Measurements from ENCODE around the gene MRPL36.

Gene MRPL36

DNA sequence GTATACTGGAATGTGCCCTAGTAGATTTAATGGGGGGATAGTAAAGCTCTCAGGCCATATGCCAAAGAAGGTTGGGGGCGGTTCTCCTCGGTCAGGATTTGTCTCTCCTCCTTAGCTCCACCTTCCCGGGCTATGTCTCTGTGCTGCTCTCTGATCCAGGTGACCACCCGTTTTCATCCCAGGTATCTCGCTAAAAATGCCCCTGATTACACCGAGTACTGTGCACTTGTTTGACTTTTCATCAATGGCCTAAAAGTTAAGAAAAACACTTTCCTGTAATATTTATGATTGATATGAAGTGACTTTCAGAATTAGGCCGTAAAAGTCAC lies 2.3 kb upstream of the MRPL36 start:
- peak overlapping the region; percentile 74; the same call in 1 of the 2 replicates for H3K27ac ChIP-seq (ENCODE audit: low read length)
- TF ChIP-seq EZH2 (optimal IDR thresholded peaks at IDR 0.05; ENCODE audit: low read depth, low read length), result no peak
- TF ChIP-seq, protein P1, sequence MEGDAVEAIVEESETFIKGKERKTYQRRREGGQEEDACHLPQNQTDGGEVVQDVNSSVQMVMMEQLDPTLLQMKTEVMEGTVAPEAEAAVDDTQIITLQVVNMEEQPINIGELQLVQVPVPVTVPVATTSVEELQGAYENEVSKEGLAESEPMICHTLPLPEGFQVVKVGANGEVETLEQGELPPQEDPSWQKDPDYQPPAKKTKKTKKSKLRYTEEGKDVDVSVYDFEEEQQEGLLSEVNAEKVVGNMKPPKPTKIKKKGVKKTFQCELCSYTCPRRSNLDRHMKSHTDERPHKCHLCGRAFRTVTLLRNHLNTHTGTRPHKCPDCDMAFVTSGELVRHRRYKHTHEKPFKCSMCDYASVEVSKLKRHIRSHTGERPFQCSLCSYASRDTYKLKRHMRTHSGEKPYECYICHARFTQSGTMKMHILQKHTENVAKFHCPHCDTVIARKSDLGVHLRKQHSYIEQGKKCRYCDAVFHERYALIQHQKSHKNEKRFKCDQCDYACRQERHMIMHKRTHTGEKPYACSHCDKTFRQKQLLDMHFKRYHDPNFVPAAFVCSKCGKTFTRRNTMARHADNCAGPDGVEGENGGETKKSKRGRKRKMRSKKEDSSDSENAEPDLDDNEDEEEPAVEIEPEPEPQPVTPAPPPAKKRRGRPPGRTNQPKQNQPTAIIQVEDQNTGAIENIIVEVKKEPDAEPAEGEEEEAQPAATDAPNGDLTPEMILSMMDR (IDR thresholded peaks at IDR 0.05; ENCODE audit: low read length), result no peak
- no peak for TF ChIP-seq EZH2phosphoT487 (IDR thresholded peaks at IDR 0.05; ENCODE audit: low read length)
- H4K20me1 ChIP-seq (ENCODE audit: insufficient read depth, low read length), result no peaks in the 10 kb centered on the region
- H3F3A ChIP-seq (ENCODE audit: insufficient read depth, low read length), result peaks cover 20% of the 10 kb centered on the region
- no peaks in the 10 kb centered on the region for H3K9me3 ChIP-seq (replicated peaks; ENCODE audit: insufficient read depth, low read length)
- no peaks in the 10 kb centered on the region for H3K9me2 ChIP-seq (replicated peaks; ENCODE audit: insufficient read depth, low read length)
- peaks cover 22% of the 10 kb centered on the region for H3K36me3 ChIP-seq (replicated peaks; ENCODE audit: insufficient read depth, low read length)
- peak overlapping the region; percentile 81 for H2AFZ ChIP-seq (ENCODE audit: low read length)
- peak overlapping the region; percentile 95 for H3K9ac ChIP-seq (ENCODE audit: low read length)
- no peaks in the 10 kb centered on the region for H3K27me3 ChIP-seq (replicated peaks; ENCODE audit: insufficient read depth, low read length)
- 0 out of 2 replicates have a peak, but pooled peaks cover 3% of the 10 kb centered on the region for H3K4me1 ChIP-seq (ENCODE audit: low read length)
- DNase-seq, result peak; percentile 35
- peak overlapping the region; percentile 84 for H3K4me2 ChIP-seq (ENCODE audit: low read depth, low read length)
- H3K4me3 ChIP-seq (ENCODE audit: low read length), result peak overlapping the region; percentile 98
- peaks cover 94% of the 10 kb centered on the region for H3K79me2 ChIP-seq (ENCODE audit: low read length)

DNA sequence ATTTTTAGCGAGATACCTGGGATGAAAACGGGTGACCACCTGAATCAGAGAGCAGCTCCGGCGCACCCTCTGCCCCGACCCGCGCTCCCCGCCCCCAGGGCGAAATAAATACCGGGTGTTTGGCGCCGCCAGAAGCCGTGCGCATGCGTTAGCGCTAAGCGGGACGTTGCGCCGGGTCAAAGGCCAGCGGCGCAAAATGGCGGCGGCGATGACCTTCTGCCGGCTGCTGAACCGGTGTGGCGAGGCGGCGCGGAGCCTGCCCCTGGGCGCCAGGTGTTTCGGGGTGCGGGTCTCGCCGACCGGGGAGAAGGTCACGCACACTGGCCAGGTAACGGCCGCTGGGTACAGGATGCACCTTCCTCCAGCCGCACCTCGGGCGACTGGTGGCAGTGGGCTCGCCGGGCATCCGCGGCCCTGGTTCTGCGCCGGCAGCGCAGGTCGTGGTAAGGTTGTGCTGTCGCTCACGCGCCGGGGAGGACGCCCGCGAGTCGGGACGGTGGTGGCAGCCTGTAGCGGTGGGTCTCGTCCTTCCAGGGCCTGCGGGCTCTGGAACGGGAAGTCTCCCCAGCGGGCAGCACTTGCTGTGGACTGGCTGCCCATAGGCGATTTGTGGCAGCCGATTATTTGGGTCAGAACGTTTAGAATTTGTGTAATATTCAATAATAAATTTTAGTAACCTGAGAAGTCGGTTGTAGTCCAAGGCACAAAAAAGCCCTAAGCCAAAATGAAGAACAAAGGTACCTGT lies 1.8 kb upstream of the MRPL36 start, which contains the start of gene NDUFS6:
TSS of gene NDUFS6 (plus strand) at position 186 of the 745 bp plus-strand sequence. CDS start at position 197, 11 bp downstream.
- Histone ChIP-seq H2AFZ (ENCODE audit: low read length) (peak within 1 kb of the TSS; percentile 81), H3K36me3 (replicated peaks; ENCODE audit: insufficient read depth, low read length) (peaks cover 16% of the 10 kb centered on the region), H3F3A (ENCODE audit: insufficient read depth, low read length) (peaks cover 20% of the 10 kb centered on the region), H3K4me1 (ENCODE audit: low read length) (0 out of 2 replicates have a peak, but pooled peaks cover 3% of the 10 kb centered on the region), H3K9me2 (replicated peaks; ENCODE audit: insufficient read depth, low read length) (no peaks in the 10 kb centered on the region), H3K27ac (ENCODE audit: low read length) (peak within 1 kb of the TSS; percentile 74), H3K79me2 (ENCODE audit: low read length) (peaks cover 91% of the 10 kb centered on the region), H3K27me3 (replicated peaks; ENCODE audit: insufficient read depth, low read length) (no peaks in the 10 kb centered on the region), H3K4me2 (ENCODE audit: low read depth, low read length) (peak within 1 kb of the TSS; percentile 84), H4K20me1 (ENCODE audit: insufficient read depth, low read length) (no peaks in the 10 kb centered on the region), H3K9ac (ENCODE audit: low read length) (peak within 1 kb of the TSS; percentile 95), H3K9me3 (replicated peaks; ENCODE audit: insufficient read depth, low read length) (no peaks in the 10 kb centered on the region), H3K4me3 (ENCODE audit: low read length) (peak within 1 kb of the TSS; percentile 98)
- peak; percentile 89 for DNase-seq
- TF ChIP-seq, protein P1 (IDR thresholded peaks at IDR 0.05; ENCODE audit: low read length), result no peak
- TF ChIP-seq EZH2phosphoT487 (IDR thresholded peaks at IDR 0.05; ENCODE audit: low read length), result no peak
- TF ChIP-seq EZH2 (optimal IDR thresholded peaks at IDR 0.05; ENCODE audit: low read depth, low read length), result no peak

DNA sequence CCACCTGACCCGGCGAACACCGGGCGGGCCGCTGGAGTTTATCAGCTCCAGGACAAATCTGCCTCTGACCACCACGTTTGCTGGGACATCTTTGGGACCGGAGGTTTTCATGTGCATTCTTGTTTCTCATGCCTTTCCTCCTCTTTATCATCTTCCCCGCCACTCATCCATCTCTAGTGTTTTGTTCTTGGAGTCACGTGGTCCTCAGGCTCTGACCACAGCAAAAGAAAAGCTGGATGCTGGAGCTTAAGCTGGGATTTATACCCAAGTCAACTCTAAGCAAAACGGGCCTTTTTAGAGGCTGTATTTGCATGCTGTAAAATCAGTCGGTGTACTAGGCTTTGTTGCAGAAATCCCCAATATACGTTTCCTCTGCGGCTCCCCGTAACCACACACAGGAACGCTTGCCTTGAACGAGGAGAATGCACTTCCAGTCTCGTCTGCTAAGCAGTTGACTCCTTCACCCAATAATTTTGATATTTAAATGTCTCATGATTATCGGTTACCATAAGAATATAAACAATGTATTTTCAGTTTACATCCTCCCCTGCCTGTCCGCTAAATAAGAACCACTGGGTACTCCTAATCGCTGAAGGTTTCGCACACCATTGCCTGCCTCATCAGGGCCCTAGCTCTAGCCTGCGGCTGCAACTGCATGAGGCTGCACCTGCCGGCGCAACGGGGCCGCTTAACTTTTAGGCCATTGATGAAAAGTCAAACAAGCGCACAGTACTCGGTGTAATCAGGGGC lies 1.0 kb upstream of the MRPL36 start:
- H3K27ac ChIP-seq (ENCODE audit: low read length), result peak overlapping the region; percentile 74
- H3K4me3 ChIP-seq (ENCODE audit: low read length), result peak overlapping the region; percentile 98

More for the DNA sequence above, 1.0 kb upstream of the MRPL36 start:
- peaks cover 20% of the 10 kb centered on the region for H3F3A ChIP-seq (ENCODE audit: insufficient read depth, low read length)
- no peaks in the 10 kb centered on the region for H3K27me3 ChIP-seq (replicated peaks; ENCODE audit: insufficient read depth, low read length)
- no peaks in the 10 kb centered on the region for H3K9me2 ChIP-seq (replicated peaks; ENCODE audit: insufficient read depth, low read length)
- no peaks in the 10 kb centered on the region for H4K20me1 ChIP-seq (ENCODE audit: insufficient read depth, low read length)
- DNase-seq, result peak; percentile 43
- H3K36me3 ChIP-seq (replicated peaks; ENCODE audit: insufficient read depth, low read length), result peaks cover 9% of the 10 kb centered on the region
- H3K79me2 ChIP-seq (ENCODE audit: low read length), result peaks cover 84% of the 10 kb centered on the region
- peak overlapping the region; percentile 84 for H3K4me2 ChIP-seq (ENCODE audit: low read depth, low read length)
- peak overlapping the region; percentile 81 for H2AFZ ChIP-seq (ENCODE audit: low read length)
- no peaks in the 10 kb centered on the region for H3K9me3 ChIP-seq (replicated peaks; ENCODE audit: insufficient read depth, low read length)
- peak overlapping the region; percentile 95 for H3K9ac ChIP-seq (ENCODE audit: low read length)
- H3K4me1 ChIP-seq (ENCODE audit: low read length), result 0 out of 2 replicates have a peak, but pooled peaks cover 3% of the 10 kb centered on the region
- TF ChIP-seq EZH2 (optimal IDR thresholded peaks at IDR 0.05; ENCODE audit: low read depth, low read length) (no peak), EZH2phosphoT487 (IDR thresholded peaks at IDR 0.05; ENCODE audit: low read length) (no peak)
- TF ChIP-seq, protein P1 (IDR thresholded peaks at IDR 0.05; ENCODE audit: low read length), result 0 out of 2 replicates have a peak, but pooled peaks have one; percentile 9
